Sigmoid colon (tissue), 4 donors: ENCODE data around the gene RBM6.

ENCODE experiments used
- EP300 ChIP-seq, 4 donors: sonication (generic); formaldehyde crosslinking; IDR thresholded peaks; one replicate each; pipeline ENCODE4 v1.6.1; 2017; ENCODE audit warnings: antibody characterized with exemption in 4 of 4
- POLR2A ChIP-seq, 2 donors: fragments of 450-650 bp; IDR thresholded peaks; one replicate each; pipeline ENCODE4 v1.6.1; 2016; ENCODE audit warnings: antibody characterized with exemption in 2 of 2, mild to moderate bottlenecking in 2 of 2, moderate library complexity in 2 of 2
- POLR2AphosphoS5 ChIP-seq, 4 donors: sonication (generic); formaldehyde crosslinking; IDR thresholded peaks; one replicate each; pipeline ENCODE4 v1.6.1; 2017; ENCODE audit warnings: antibody characterized with exemption in 4 of 4
- TF ChIP-seq, protein P1 (sequence below), 4 experiments: fragments of 450-650 bp in 3 of 4; fragments of 200-600 bp in 1 of 4; IDR thresholded peaks; one replicate each; pipeline ENCODE4 v1.5.1; 2016 to 2019; ENCODE audit warnings: antibody characterized with exemption in 4 of 4, mild to moderate bottlenecking in 3 of 4, moderate library complexity in 2 of 4

DNA sequence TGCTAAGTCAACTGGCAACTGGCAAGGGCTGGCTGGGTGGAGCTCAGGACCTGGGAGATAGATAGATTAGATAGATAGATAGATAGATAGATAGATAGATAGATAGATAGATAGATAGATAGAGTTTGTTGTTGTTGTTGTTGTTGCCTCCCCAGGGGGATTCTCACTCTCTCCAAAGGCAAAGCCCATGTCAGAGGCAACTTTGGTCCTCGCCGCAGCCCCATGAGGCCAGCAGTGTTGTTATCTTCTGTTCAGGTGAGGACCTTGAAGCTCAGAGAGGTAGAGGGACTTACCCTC, 28.9 kb upstream of the RBM6 start:
- TF ChIP-seq EP300 (IDR thresholded peaks at IDR 0.05) (no peak), POLR2A (IDR thresholded peaks at IDR 0.05) (no peak), POLR2AphosphoS5 (IDR thresholded peaks at IDR 0.05) (no peak)
- TF ChIP-seq, protein P1, sequence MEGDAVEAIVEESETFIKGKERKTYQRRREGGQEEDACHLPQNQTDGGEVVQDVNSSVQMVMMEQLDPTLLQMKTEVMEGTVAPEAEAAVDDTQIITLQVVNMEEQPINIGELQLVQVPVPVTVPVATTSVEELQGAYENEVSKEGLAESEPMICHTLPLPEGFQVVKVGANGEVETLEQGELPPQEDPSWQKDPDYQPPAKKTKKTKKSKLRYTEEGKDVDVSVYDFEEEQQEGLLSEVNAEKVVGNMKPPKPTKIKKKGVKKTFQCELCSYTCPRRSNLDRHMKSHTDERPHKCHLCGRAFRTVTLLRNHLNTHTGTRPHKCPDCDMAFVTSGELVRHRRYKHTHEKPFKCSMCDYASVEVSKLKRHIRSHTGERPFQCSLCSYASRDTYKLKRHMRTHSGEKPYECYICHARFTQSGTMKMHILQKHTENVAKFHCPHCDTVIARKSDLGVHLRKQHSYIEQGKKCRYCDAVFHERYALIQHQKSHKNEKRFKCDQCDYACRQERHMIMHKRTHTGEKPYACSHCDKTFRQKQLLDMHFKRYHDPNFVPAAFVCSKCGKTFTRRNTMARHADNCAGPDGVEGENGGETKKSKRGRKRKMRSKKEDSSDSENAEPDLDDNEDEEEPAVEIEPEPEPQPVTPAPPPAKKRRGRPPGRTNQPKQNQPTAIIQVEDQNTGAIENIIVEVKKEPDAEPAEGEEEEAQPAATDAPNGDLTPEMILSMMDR (IDR thresholded peaks at IDR 0.05), result no peak
